KMS-11 (cell line): ENCODE data around the gene ZBTB42.

Experiments
- H2AFZ ChIP-seq: fragments of 200-600 bp; sonication (generic); 2 replicates; pipeline ENCODE4 v1.6.1; 2016; ENCODE audit warnings: antibody characterized with exemption, mixed run types, low read depth
- H3K27ac ChIP-seq: fragments of 200-600 bp; sonication (generic); 2 replicates; pipeline ENCODE4 v1.6.1; 2016; ENCODE audit warnings: mild to moderate bottlenecking, mixed run types
- H3K27me3 ChIP-seq: fragments of 200-600 bp; sonication (generic); 2 replicates; pipeline ENCODE4 v1.6.1; 2017; ENCODE audit warnings: mild to moderate bottlenecking, low read depth, mixed run types, moderate library complexity; ENCODE audit not compliant: insufficient read depth
- H3K36me3 ChIP-seq: fragments of 200-600 bp; sonication (generic); 2 replicates; pipeline ENCODE4 v1.6.1; 2017; ENCODE audit warnings: mild to moderate bottlenecking, mixed run types; ENCODE audit not compliant: insufficient read depth
- H3K4me1 ChIP-seq: fragments of 200-600 bp; sonication (generic); 2 replicates; pipeline ENCODE4 v1.6.1; 2016; ENCODE audit warnings: mild to moderate bottlenecking, low read depth, mixed run types; ENCODE audit not compliant: poor library complexity, severe bottlenecking
- H3K4me2 ChIP-seq: fragments of 200-600 bp; sonication (generic); 2 replicates; pipeline ENCODE4 v1.7.0; 2016; ENCODE audit warnings: mild to moderate bottlenecking, mixed run types
- H3K4me3 ChIP-seq: fragments of 200-600 bp; sonication (generic); IDR thresholded peaks from 2 replicates; pipeline ENCODE4 v1.6.1; 2017; ENCODE audit warnings: low read depth, low read length, mixed read lengths; ENCODE audit not compliant: insufficient read depth
- H3K79me2 ChIP-seq: fragments of 200-600 bp; sonication (generic); 2 replicates; pipeline ENCODE4 v1.6.1; 2016; ENCODE audit warnings: low read depth, mixed run types; ENCODE audit not compliant: insufficient read depth
- H3K9ac ChIP-seq: fragments of 200-600 bp; sonication (generic); 2 replicates; pipeline ENCODE4 v1.6.1; 2016; ENCODE audit warnings: mild to moderate bottlenecking, mixed run types
- H4K20me1 ChIP-seq: fragments of 200-600 bp; sonication (generic); 2 replicates; pipeline ENCODE4 v1.6.1; 2016; ENCODE audit warnings: mild to moderate bottlenecking, mixed run types; ENCODE audit not compliant: insufficient read depth
- TF ChIP-seq, protein P1 (sequence below): fragments of 200-600 bp; sonication (generic); conservative IDR thresholded peaks from 2 replicates; pipeline ENCODE4 v1.6.1; 2017; ENCODE audit warnings: low read depth, mild to moderate bottlenecking, antibody characterized with exemption, low read length, moderate library complexity, mixed read lengths

ZBTB42 gene

GRCh38 chr14:104817930-104818713 is 17.2 kb downstream of the ZBTB42 start:
- H3K27ac ChIP-seq, result no peak overlapping the region
- H3K9ac ChIP-seq, result no peak overlapping the region
- H3K79me2 ChIP-seq, result no peaks in the 10 kb centered on the region
- H3K27me3 ChIP-seq, result no peaks in the 10 kb centered on the region
- H4K20me1 ChIP-seq, result no peaks in the 10 kb centered on the region
- H2AFZ ChIP-seq, result no peak overlapping the region
- TF ChIP-seq, protein P1, sequence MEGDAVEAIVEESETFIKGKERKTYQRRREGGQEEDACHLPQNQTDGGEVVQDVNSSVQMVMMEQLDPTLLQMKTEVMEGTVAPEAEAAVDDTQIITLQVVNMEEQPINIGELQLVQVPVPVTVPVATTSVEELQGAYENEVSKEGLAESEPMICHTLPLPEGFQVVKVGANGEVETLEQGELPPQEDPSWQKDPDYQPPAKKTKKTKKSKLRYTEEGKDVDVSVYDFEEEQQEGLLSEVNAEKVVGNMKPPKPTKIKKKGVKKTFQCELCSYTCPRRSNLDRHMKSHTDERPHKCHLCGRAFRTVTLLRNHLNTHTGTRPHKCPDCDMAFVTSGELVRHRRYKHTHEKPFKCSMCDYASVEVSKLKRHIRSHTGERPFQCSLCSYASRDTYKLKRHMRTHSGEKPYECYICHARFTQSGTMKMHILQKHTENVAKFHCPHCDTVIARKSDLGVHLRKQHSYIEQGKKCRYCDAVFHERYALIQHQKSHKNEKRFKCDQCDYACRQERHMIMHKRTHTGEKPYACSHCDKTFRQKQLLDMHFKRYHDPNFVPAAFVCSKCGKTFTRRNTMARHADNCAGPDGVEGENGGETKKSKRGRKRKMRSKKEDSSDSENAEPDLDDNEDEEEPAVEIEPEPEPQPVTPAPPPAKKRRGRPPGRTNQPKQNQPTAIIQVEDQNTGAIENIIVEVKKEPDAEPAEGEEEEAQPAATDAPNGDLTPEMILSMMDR, result no peak
- no peak overlapping the region for H3K4me3 ChIP-seq
- H3K4me1 ChIP-seq, result peaks cover 3% of the 10 kb centered on the region
- H3K36me3 ChIP-seq, result no peaks in the 10 kb centered on the region
- H3K4me2 ChIP-seq, result no peak overlapping the region

DNA sequence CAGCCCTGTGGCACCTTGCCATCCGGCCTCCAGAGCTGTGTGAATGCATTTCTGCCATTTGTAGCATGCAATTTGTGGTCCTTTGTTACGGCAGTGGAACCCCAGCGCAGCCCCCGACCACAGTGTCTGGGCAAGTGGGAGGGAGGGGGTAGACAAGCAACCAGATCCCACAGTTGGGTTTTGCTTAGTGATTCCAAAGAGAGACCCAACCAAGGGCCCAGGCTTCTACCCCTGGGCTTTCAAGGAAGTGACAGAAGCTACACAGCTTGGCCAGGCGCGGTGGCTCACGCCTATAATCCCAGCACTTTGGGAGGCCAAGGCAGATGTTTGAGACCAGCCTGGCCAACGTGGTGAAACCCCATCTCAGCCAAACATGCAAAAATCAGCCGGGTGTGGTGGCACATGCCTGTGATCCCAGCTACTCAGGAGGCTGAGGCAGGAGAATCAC is 17.8 kb downstream of the ZBTB42 start:
- H3K36me3 ChIP-seq, result no peaks in the 10 kb centered on the region
- H3K27ac ChIP-seq, result no peak overlapping the region
- peaks cover 3% of the 10 kb centered on the region for H3K4me1 ChIP-seq
- H3K9ac ChIP-seq, result no peak overlapping the region
- no peaks in the 10 kb centered on the region for H3K79me2 ChIP-seq
- no peaks in the 10 kb centered on the region for H4K20me1 ChIP-seq
- no peak overlapping the region for H3K4me3 ChIP-seq
- H3K4me2 ChIP-seq, result no peak overlapping the region
- TF ChIP-seq, protein P1, result no peak
- H3K27me3 ChIP-seq, result no peaks in the 10 kb centered on the region
- no peak overlapping the region for H2AFZ ChIP-seq

DNA sequence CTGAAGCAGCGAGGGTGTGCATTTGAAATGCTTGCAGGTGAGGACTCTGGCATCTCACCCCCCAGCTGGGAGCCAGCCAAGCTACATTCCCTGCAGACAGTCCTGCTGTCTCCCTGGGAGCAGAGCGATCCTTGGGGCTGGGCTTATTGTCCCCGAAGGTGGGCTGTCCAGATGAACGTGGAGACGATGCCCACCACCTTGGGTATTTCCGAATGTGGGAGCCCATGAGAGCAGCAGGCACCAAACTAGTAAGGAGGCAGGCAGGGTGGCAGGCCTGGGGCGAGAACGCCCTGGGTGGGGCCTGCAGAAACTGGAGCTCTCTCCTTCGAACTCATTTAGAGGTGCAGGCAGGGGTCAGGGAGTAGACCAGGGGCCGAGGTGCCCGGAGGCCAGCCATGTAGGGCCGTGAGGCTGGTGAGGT is 18.5 kb downstream of the ZBTB42 start:
- H4K20me1 ChIP-seq, result no peaks in the 10 kb centered on the region
- no peak overlapping the region for H3K27ac ChIP-seq

GRCh38 chr14:104820669-104821228 is 19.8 kb downstream of the ZBTB42 start:
- no peaks in the 10 kb centered on the region; the same call in 1 of the 2 replicates for H3K27me3 ChIP-seq
- H3K27ac ChIP-seq, result no peak overlapping the region
- TF ChIP-seq, protein P1, result no peak
- no peaks in the 10 kb centered on the region for H3K36me3 ChIP-seq
- H3K9ac ChIP-seq, result no peak overlapping the region
- no peak overlapping the region for H3K4me2 ChIP-seq
- H4K20me1 ChIP-seq, result no peaks in the 10 kb centered on the region
- H3K79me2 ChIP-seq, result no peaks in the 10 kb centered on the region
- H3K4me1 ChIP-seq, result no peaks in the 10 kb centered on the region
- H2AFZ ChIP-seq, result no peak overlapping the region
- no peak overlapping the region for H3K4me3 ChIP-seq

More for the DNA sequence above, 18.5 kb downstream of the ZBTB42 start:
- Histone ChIP-seq H2AFZ (no peak overlapping the region), H3K36me3 (no peaks in the 10 kb centered on the region), H3K79me2 (no peaks in the 10 kb centered on the region), H3K4me1 (peaks cover 2% of the 10 kb centered on the region), H3K27me3 (no peaks in the 10 kb centered on the region), H3K4me2 (no peak overlapping the region), H3K4me3 (no peak overlapping the region), H3K9ac (no peak overlapping the region)
- TF ChIP-seq, protein P1, result no peak
